Common myeloid progenitor, CD34-positive (primary cell): ENCODE results near the gene WBP1.

ENCODE experiments used
- CTCF ChIA-PET: fragments of 350-600 bp; sonication (Branson Sonifier 250); formaldehyde crosslinking; loops from one replicate; lab custom pipeline; 2021; ENCODE audit warnings: antibody characterized with exemption; lab: Charles Lee
- POLR2A ChIA-PET: fragments of 350-600 bp; sonication (Branson Sonifier 250); formaldehyde crosslinking; loops from one replicate; lab custom pipeline; 2021; ENCODE audit warnings: antibody characterized with exemption; lab: Charles Lee
- DNase-seq, 3 donors: peaks; one replicate each; pipeline versions ENCODE4 v3.0.0 to v3.0.0-alpha.2; 2013
- H3K27ac ChIP-seq, 2 experiments: 1 replicate in 1 of 2; 2 replicates in 1 of 2; pipeline ENCODE4 v1.7.0; 2013; ENCODE audit warnings: inconsistent platforms in 2 of 2, low read length in 2 of 2, mild to moderate bottlenecking in 2 of 2, low read depth in 1 of 2, moderate library complexity in 1 of 2; ENCODE audit not compliant: severe bottlenecking in 2 of 2, insufficient read depth in 1 of 2, poor library complexity in 1 of 2
- H3K27me3 ChIP-seq, 5 experiments: replicated peaks in 2 of 5; 1 replicate in 3 of 5; 2 replicates in 2 of 5; pipeline versions ENCODE4 v1.6.1 to v1.7.0; 2013; ENCODE audit warnings: low read length in 4 of 5, mild to moderate bottlenecking in 2 of 5, moderate library complexity in 2 of 5, inconsistent platforms in 1 of 5; ENCODE audit not compliant: insufficient read depth in 5 of 5, control insufficient read depth in 4 of 5
- H3K36me3 ChIP-seq, 4 experiments: 1 replicate in 2 of 4; 2 replicates in 2 of 4; pipeline versions ENCODE4 v1.6.1 to v1.7.0; 2013; ENCODE audit warnings: low read length in 3 of 4, control low read depth in 1 of 4, mild to moderate bottlenecking in 1 of 4; ENCODE audit not compliant: control insufficient read depth in 4 of 4, insufficient read depth in 4 of 4
- H3K4me1 ChIP-seq, 4 experiments: 1 replicate in 3 of 4; 2 replicates in 1 of 4; pipeline versions ENCODE4 v1.6.1 to v1.7.1; 2013; ENCODE audit warnings: low read length in 3 of 4, mild to moderate bottlenecking in 3 of 4, control low read depth in 1 of 4, inconsistent platforms in 1 of 4, moderate library complexity in 1 of 4; ENCODE audit not compliant: control insufficient read depth in 4 of 4, insufficient read depth in 4 of 4; ENCODE audit errors: control extremely low read depth in 1 of 4
- H3K4me3 ChIP-seq, 7 experiments: 1 replicate in 4 of 7; 2 replicates in 3 of 7; pipeline versions ENCODE4 v1.5.1 to v1.7.0; 2013; ENCODE audit warnings: mild to moderate bottlenecking in 7 of 7, low read length in 6 of 7, moderate library complexity in 6 of 7, inconsistent platforms in 2 of 7, low read depth in 2 of 7, control low read depth in 1 of 7; ENCODE audit not compliant: insufficient read depth in 4 of 7, control insufficient read depth in 1 of 7; ENCODE audit errors: extremely low read depth in 1 of 7
- H3K9me3 ChIP-seq, 5 experiments: 1 replicate in 4 of 5; 2 replicates in 1 of 5; pipeline versions ENCODE4 v1.6.1 to v1.7.1; 2013; ENCODE audit warnings: low read length in 4 of 5, mild to moderate bottlenecking in 2 of 5, inconsistent platforms in 1 of 5, low read depth in 1 of 5, moderate library complexity in 1 of 5; ENCODE audit not compliant: control insufficient read depth in 4 of 5, insufficient read depth in 2 of 5; ENCODE audit errors: control extremely low read depth in 1 of 5
- WGBS: methylation state at CpG from one replicate; pipeline ENCODE4 v1.1.5; 2013; ENCODE audit not compliant: insufficient coverage; 5-methylcytosine and 5-hydroxymethylcytosine counted together

WBP1 gene

GRCh38 chr2:74488643-74489481 lies 30.6 kb downstream of the WBP1 start:
- Histone ChIP-seq H3K27ac (no peak overlapping the region), H3K36me3 (peaks cover 9 to 73% (median 36%) of the 10 kb centered on the region in 4 experiments)
- CTCF ChIA-PET = interaction anchor here (0.5 to 3.3 kb wide), 11 partner anchors 15 to 667 kb away, joined by 3 to 15 read pairs (median 3); partner anchors contain the start of gene STAMBP

GRCh38 chr2:74489906-74490305 lies 31.7 kb downstream of the WBP1 start:
- Histone ChIP-seq H3K27me3 (no peaks in the 10 kb centered on the region), H3K27ac (no peak overlapping the region), H3K4me1 (no peaks in the 10 kb centered on the region), H3K4me3 (no peak overlapping the region), H3K36me3 (peaks cover 10 to 79% (median 38%) of the 10 kb centered on the region in 4 experiments), H3K9me3 (no peaks in the 10 kb centered on the region)
- no peak for DNase-seq
- POLR2A ChIA-PET = no interaction called here
- 97% methylated on average over 5 of the region's 9 CpGs for WGBS
- CTCF ChIA-PET = interaction anchor here (0.5 to 3.3 kb wide), 8 partner anchors 14 to 668 kb away, joined by 3 to 15 read pairs (median 4); no protein-coding TSS in a partner anchor

More at GRCh38 chr2:74488643-74489481, 30.6 kb downstream of the WBP1 start:
- Histone ChIP-seq H3K4me1 (peaks cover 0 to under 1% (median 0%) of the 10 kb centered on the region in 4 experiments), H3K27me3 (no peaks in the 10 kb centered on the region), H3K9me3 (no peaks in the 10 kb centered on the region), H3K4me3 (no peak overlapping the region)
- no peak for DNase-seq
- POLR2A ChIA-PET = no interaction called here
- 100% methylated on average over 9 of the region's 9 CpGs for WGBS

GRCh38 chr2:74491648-74492544 lies 33.7 kb downstream of the WBP1 start:
- ChIA-PET POLR2A (no interaction called here), CTCF (interaction anchor here (0.8 to 2.7 kb wide), 6 partner anchors 8 to 94 kb away, joined by 3 to 13 read pairs (median 5); partner anchors contain the start of genes CCDC142, LBX2 and TTC31)
- Histone ChIP-seq H3K27ac (no peak overlapping the region), H3K27me3 (peaks cover 0 to 9% (median 9%) of the 10 kb centered on the region in 5 experiments), H3K4me3 (no peak overlapping the region), H3K36me3 (peaks cover 6 to 67% (median 36%) of the 10 kb centered on the region in 4 experiments), H3K4me1 (no peaks in the 10 kb centered on the region), H3K9me3 (no peaks in the 10 kb centered on the region)
- WGBS = 98% methylated on average over 11 of the region's 12 CpGs
- no peak for DNase-seq

GRCh38 chr2:74493546-74493945 lies 35.3 kb downstream of the WBP1 start:
- Histone ChIP-seq H3K9me3 (no peaks in the 10 kb centered on the region), H3K4me3 (no peak overlapping the region), H3K27me3 (peaks cover 0 to 25% (median 17%) of the 10 kb centered on the region in 5 experiments), H3K4me1 (peaks cover 2 to 12% (median 10%) of the 10 kb centered on the region in 4 experiments), H3K36me3 (peaks cover 6 to 56% (median 34%) of the 10 kb centered on the region in 4 experiments), H3K27ac (no peak overlapping the region)
- 91% methylated on average over 3 of the region's 3 CpGs for WGBS
- ChIA-PET CTCF (interaction anchor here (0.5 to 2.4 kb wide), 7 partner anchors 10 to 92 kb away, joined by 3 to 13 read pairs (median 5); partner anchors contain the start of genes CCDC142, PCGF1 and TTC31), POLR2A (no interaction called here)
- DNase-seq = no peak

GRCh38 chr2:74495440-74495839 lies 37.2 kb downstream of the WBP1 start:
- ChIA-PET CTCF (interaction anchor here (0.8 to 1.3 kb wide), 5 partner anchors 8 to 93 kb away, joined by 3 to 4 read pairs (median 3); partner anchors contain the start of genes CCDC142 and TTC31), POLR2A (no interaction called here)
- Histone ChIP-seq H3K27me3 (peaks cover 0 to 44% (median 31%) of the 10 kb centered on the region in 5 experiments), H3K4me3 (no peak overlapping the region), H3K36me3 (peaks cover 4 to 41% (median 24%) of the 10 kb centered on the region in 4 experiments), H3K27ac (no peak overlapping the region), H3K9me3 (no peaks in the 10 kb centered on the region), H3K4me1 (peaks cover 4 to 26% (median 23%) of the 10 kb centered on the region in 4 experiments)
- no peak for DNase-seq
- WGBS = 100% methylated on average over 1 of the region's 1 CpG

GRCh38 chr2:74496997-74497776 lies 38.9 kb downstream of the WBP1 start:
- Histone ChIP-seq H3K4me1 (peaks cover 4 to 28% (median 25%) of the 10 kb centered on the region in 4 experiments), H3K9me3 (no peaks in the 10 kb centered on the region), H3K4me3 (peak overlapping the region in 2 of 7 experiments; percentile 8 to 16), H3K27me3 (peaks cover 0 to 62% (median 44%) of the 10 kb centered on the region in 5 experiments), H3K27ac (no peak overlapping the region), H3K36me3 (peaks cover 2 to 24% (median 12%) of the 10 kb centered on the region in 4 experiments)
- POLR2A ChIA-PET = no interaction called here
- CTCF ChIA-PET = interaction anchor here (0.9 to 1.5 kb wide), 2 partner anchors 9 to 40 kb away, joined by 3 to 4 read pairs; no protein-coding TSS in a partner anchor
- no peak for DNase-seq
- WGBS = 76% methylated on average over 16 of the region's 19 CpGs
